ENCODE results near the gene COA4.

COA4 gene

GRCh38 chr11:73839123-73839457 is 37.6 kb downstream of the COA4 start:
- no peaks in the 10 kb centered on the region for H3K4me1 ChIP-seq (ENCODE audit: control insufficient read depth, insufficient read depth, low read length, poor library complexity, severe bottlenecking)
- H3K27me3 ChIP-seq (replicated peaks; ENCODE audit: control insufficient read depth, insufficient read depth, low read length, poor library complexity, severe bottlenecking) = no peaks in the 10 kb centered on the region
- H3K4me3 ChIP-seq (ENCODE audit: insufficient read depth, low read depth, low read length, poor library complexity, severe bottlenecking) = no peak overlapping the region
- no peak overlapping the region for H3K27ac ChIP-seq (ENCODE audit: insufficient read depth, low read length, poor library complexity, severe bottlenecking)
- DNase-seq = no peak
- peaks cover 10% of the 10 kb centered on the region for H3K36me3 ChIP-seq (ENCODE audit: control insufficient read depth, insufficient read depth, low read length)
- no peaks in the 10 kb centered on the region for H3K9me3 ChIP-seq (ENCODE audit: control insufficient read depth, low read length)

DNA sequence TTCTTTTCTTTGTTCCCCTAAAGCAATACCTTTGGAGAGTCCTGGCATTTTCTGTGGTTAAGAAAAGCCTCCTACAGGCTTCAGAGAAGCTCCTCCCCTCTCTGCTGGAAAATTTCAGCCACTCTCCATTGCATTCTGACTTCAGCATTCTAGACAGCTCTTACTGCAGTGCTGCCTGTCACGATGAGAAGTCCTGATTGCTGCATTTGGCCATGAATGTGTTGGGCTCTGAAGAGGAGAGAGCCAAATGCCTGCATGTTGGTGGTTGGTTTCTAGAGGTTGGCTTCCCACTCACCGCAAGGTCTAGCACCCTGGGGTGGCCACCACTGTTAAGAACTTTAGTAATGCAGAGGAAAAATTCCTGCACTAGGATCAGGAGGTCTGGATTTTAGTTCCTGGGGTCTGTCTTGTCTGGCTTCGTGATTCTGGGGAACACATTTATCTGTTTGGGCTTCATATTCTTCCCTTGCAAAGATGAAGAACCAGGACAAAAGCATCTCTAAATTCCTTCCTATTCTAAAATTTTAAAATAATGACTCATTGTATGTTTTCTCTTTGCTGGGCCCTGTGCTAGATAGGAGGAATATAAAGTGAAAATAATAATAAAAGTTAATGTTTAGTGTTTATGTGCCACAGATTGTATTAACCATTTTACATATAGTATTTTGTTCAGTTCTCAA is 38.1 kb downstream of the COA4 start:
- H3K27ac ChIP-seq (ENCODE audit: insufficient read depth, low read length, poor library complexity, severe bottlenecking) = no peak overlapping the region
- H3K27me3 ChIP-seq (replicated peaks; ENCODE audit: control insufficient read depth, insufficient read depth, low read length, poor library complexity, severe bottlenecking) = no peaks in the 10 kb centered on the region
- DNase-seq = no peak
- no peaks in the 10 kb centered on the region for H3K9me3 ChIP-seq (ENCODE audit: control insufficient read depth, low read length)
- H3K4me3 ChIP-seq (ENCODE audit: insufficient read depth, low read depth, low read length, poor library complexity, severe bottlenecking) = no peak overlapping the region
- H3K36me3 ChIP-seq (ENCODE audit: control insufficient read depth, insufficient read depth, low read length) = peaks cover 7% of the 10 kb centered on the region
- no peaks in the 10 kb centered on the region for H3K4me1 ChIP-seq (ENCODE audit: control insufficient read depth, insufficient read depth, low read length, poor library complexity, severe bottlenecking)

DNA sequence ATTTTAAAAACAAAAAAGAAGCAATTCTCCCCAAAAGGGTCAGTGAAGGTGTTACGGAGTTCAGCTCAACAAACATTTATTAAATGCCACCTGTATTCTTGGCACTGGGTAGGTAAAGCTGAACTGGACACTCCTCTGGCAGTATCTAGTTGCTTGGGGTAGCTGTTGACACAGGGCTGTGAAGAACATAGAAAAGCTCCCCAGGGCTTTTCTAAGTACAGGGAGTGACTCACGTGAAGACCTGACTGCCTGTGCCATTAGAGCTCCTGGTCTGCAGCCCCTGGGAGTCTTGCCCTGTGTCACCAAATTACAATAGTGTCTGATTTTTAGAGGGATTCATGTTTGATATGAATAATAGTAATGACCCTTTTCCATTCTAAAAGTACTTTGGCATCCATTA is 43.6 kb downstream of the COA4 start:
- no peaks in the 10 kb centered on the region for H3K4me1 ChIP-seq (ENCODE audit: control insufficient read depth, insufficient read depth, low read length, poor library complexity, severe bottlenecking)
- no peaks in the 10 kb centered on the region for H3K9me3 ChIP-seq (ENCODE audit: control insufficient read depth, low read length)
- DNase-seq = no peak
- no peak overlapping the region for H3K4me3 ChIP-seq (ENCODE audit: insufficient read depth, low read depth, low read length, poor library complexity, severe bottlenecking)
- H3K27ac ChIP-seq (ENCODE audit: insufficient read depth, low read length, poor library complexity, severe bottlenecking) = no peak overlapping the region
- no peaks in the 10 kb centered on the region for H3K27me3 ChIP-seq (replicated peaks; ENCODE audit: control insufficient read depth, insufficient read depth, low read length, poor library complexity, severe bottlenecking)
- H3K36me3 ChIP-seq (ENCODE audit: control insufficient read depth, insufficient read depth, low read length) = peaks cover 13% of the 10 kb centered on the region

GRCh38 chr11:73830261-73830660 is 46.4 kb downstream of the COA4 start:
- Histone ChIP-seq H3K36me3 (ENCODE audit: control insufficient read depth, insufficient read depth, low read length) (peaks cover 21% of the 10 kb centered on the region), H3K4me3 (ENCODE audit: insufficient read depth, low read depth, low read length, poor library complexity, severe bottlenecking) (no peak overlapping the region)
- no peak for DNase-seq

More at GRCh38 chr11:73830261-73830660, 46.4 kb downstream of the COA4 start:
- Histone ChIP-seq H3K4me1 (ENCODE audit: control insufficient read depth, insufficient read depth, low read length, poor library complexity, severe bottlenecking) (no peaks in the 10 kb centered on the region), H3K9me3 (ENCODE audit: control insufficient read depth, low read length) (no peaks in the 10 kb centered on the region), H3K27me3 (replicated peaks; ENCODE audit: control insufficient read depth, insufficient read depth, low read length, poor library complexity, severe bottlenecking) (no peaks in the 10 kb centered on the region), H3K27ac (ENCODE audit: insufficient read depth, low read length, poor library complexity, severe bottlenecking) (no peak overlapping the region)

Data from effector memory CD4-positive, alpha-beta T cell (primary cell).